Colonic mucosa (tissue), 4 donors: ENCODE measurements around the gene ADGRF3. TPM values are rescaled to one million over a fixed set of nuclear protein-coding genes. Genes with fewer than 3 reads are reported as not detected.

ENCODE experiments used
- DNase-seq: peaks from one replicate; pipeline ENCODE4 v3.0.0-alpha.2; 2020
- H3K27ac ChIP-seq: fragments of 200-600 bp; one replicate; pipeline ENCODE4 v1.8.0; 2021
- H3K27me3 ChIP-seq: fragments of 200-600 bp; one replicate; pipeline ENCODE4 v1.8.0; 2021
- H3K36me3 ChIP-seq: fragments of 200-600 bp; one replicate; pipeline ENCODE4 v1.8.0; 2021
- H3K4me1 ChIP-seq: fragments of 200-600 bp; one replicate; pipeline ENCODE4 v1.8.0; 2021; ENCODE audit warnings: mild to moderate bottlenecking
- H3K4me3 ChIP-seq: fragments of 200-600 bp; one replicate; pipeline ENCODE4 v1.8.0; 2021
- H3K9ac ChIP-seq, 2 donors: one replicate each; pipeline ENCODE4 v1.7.0; 2013; ENCODE audit warnings: control low read depth in 2 of 2, low read depth in 2 of 2, low read length in 2 of 2
- H3K9me3 ChIP-seq: fragments of 200-600 bp; one replicate; pipeline ENCODE4 v1.8.0; 2021
- intact Hi-C: fragments of 100-400 bp; cut with DNase I; formaldehyde crosslinking; loops from one replicate; pipeline ENCODE4 v1.14.1; 2022
- total RNA-seq, 2 donors: library from RNA; stranded (reverse); fragmentation: NEBNext Ultra II Directional in 1 of 2; extraction: Animal tissue kit (Norgen Biotek cat#: 25700) in 1 of 2; gene quantifications; one replicate each; pipeline ENCODE4 v1.2.1, GENCODE V29; 2021
- TF ChIP-seq, protein P1 (sequence below): fragments of 200-600 bp; IDR thresholded peaks from one replicate; pipeline ENCODE4 v1.8.0; 2022; ENCODE audit warnings: antibody characterized with exemption, mild to moderate bottlenecking
- donor health status: healthy.
- donor health status: DM: no; HTN: no; CAD: no.
- donor health status: DM: no; HTN: no; CAD: no.

ADGRF3 gene
- total RNA-seq, 2 donors from 2014 or later, result 0.16 to 0.20 TPM

DNA sequence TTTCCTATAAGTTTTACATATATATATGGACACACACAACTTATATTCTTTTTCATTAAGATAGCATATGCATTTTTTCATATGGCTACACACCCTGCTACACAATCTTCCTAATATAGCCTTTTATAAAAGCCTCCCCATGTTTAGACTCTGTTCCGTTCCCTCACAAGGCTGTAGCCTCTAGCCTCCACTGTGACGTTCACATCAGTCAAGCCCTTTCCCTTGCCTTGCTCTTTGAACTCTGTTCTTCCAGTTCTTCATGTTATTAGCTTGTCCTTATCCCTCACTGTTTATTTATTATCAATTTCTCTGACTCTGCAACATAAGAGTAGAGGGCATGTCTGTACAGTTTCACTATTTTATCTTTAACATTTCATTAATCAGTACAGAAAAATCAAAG lies 63.0 kb downstream of the ADGRF3 start:
- TF ChIP-seq, protein P1, sequence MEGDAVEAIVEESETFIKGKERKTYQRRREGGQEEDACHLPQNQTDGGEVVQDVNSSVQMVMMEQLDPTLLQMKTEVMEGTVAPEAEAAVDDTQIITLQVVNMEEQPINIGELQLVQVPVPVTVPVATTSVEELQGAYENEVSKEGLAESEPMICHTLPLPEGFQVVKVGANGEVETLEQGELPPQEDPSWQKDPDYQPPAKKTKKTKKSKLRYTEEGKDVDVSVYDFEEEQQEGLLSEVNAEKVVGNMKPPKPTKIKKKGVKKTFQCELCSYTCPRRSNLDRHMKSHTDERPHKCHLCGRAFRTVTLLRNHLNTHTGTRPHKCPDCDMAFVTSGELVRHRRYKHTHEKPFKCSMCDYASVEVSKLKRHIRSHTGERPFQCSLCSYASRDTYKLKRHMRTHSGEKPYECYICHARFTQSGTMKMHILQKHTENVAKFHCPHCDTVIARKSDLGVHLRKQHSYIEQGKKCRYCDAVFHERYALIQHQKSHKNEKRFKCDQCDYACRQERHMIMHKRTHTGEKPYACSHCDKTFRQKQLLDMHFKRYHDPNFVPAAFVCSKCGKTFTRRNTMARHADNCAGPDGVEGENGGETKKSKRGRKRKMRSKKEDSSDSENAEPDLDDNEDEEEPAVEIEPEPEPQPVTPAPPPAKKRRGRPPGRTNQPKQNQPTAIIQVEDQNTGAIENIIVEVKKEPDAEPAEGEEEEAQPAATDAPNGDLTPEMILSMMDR, result no peak
- Histone ChIP-seq H3K4me1 (no peaks in the 10 kb centered on the region), H3K9me3 (no peaks in the 10 kb centered on the region), H3K27ac (no peak overlapping the region), H3K9ac (no peak overlapping the region), H3K27me3 (no peaks in the 10 kb centered on the region), H3K36me3 (no peaks in the 10 kb centered on the region), H3K4me3 (no peak overlapping the region)
- intact Hi-C loops, result no loop called here
- DNase-seq, result no peak

DNA sequence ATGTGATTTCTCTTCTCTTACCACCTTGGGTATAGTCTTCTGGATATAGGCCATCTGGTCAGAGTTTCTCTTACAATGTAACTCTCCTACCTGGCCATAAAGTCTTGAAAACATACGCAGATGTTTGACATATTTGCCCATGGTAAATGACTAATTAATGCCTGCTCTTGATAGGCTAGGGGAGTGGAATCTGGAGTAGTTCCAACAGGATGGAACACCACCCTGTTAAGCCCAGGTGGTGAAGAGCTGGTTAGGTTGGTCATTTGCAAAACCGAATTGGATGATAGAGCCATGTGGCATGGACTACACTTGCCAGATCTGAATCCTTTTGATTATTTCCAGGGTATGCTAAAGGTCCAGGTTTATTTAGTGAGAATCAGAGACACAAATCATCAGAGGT lies 65.4 kb downstream of the ADGRF3 start:
- Histone ChIP-seq H3K27ac (no peak overlapping the region), H3K4me3 (no peak overlapping the region), H3K36me3 (peaks cover 9% of the 10 kb centered on the region), H3K9ac (no peak overlapping the region), H3K9me3 (no peaks in the 10 kb centered on the region), H3K27me3 (no peaks in the 10 kb centered on the region), H3K4me1 (no peaks in the 10 kb centered on the region)
- DNase-seq, result no peak
- TF ChIP-seq, protein P1, result no peak
- intact Hi-C loops, result no loop called here

DNA sequence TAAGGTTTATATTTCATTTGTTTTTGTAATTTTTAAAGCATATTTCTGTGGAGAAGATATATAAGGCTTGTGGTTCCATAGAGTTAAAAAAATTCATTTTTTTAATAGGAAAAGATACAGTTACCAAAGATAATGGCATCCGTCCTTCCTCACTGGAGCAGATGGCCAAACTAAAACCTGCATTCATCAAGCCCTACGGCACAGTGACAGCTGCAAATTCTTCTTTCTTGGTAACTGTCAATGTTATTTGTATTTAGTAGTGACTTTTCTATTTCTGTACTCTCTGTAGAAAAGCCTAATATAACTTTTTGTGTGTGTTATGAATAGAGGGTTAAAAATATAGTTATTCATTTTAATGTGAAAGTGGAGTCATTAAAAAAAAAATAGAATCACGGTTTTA lies 66.7 kb downstream of the ADGRF3 start:
- Histone ChIP-seq H3K9ac (no peak overlapping the region), H3K36me3 (peaks cover 9% of the 10 kb centered on the region), H3K9me3 (no peaks in the 10 kb centered on the region), H3K27me3 (no peaks in the 10 kb centered on the region), H3K4me3 (no peak overlapping the region), H3K4me1 (no peaks in the 10 kb centered on the region), H3K27ac (no peak overlapping the region)
- TF ChIP-seq, protein P1, result no peak
- intact Hi-C loops, result no loop called here
- no peak for DNase-seq

DNA sequence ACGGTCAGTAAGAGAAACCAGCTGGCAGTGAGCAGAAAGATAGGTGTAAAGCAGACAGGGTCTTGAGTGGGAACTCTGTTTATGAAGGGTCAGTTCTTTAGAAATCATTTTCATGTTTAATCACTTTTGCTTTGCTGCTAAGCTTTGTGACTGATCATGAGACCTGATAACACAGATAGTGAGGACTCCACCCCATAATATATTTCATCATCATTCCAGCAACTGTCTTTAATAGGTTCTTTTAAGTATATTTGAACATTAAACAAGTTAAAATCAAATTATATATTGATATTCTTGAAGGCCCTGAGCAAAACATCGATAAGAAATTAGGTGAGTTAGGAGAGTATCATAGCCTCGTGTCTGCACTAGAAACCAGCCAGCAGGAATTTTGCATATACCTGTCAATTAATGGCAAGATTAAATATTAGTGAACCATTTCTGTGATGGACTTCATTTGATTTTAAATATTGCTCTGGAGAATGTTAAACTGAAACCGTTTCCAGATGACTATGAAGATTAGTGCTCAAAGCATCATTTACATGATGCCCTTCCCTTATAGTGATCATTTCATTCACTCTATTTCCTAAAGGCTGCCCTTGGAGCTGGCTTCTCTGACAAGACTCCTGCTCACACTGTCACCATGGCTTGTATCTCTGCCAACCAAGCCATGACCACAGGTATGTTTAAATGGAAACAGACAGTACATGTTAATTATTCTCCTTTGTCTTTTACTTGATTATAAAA lies 69.9 kb downstream of the ADGRF3 start:
- Histone ChIP-seq H3K4me1 (no peaks in the 10 kb centered on the region), H3K9ac (no peak overlapping the region), H3K9me3 (no peaks in the 10 kb centered on the region), H3K36me3 (peaks cover 9% of the 10 kb centered on the region), H3K4me3 (no peak overlapping the region), H3K27me3 (no peaks in the 10 kb centered on the region), H3K27ac (no peak overlapping the region)
- DNase-seq, result no peak
- TF ChIP-seq, protein P1, result no peak
- intact Hi-C loops, result no loop called here

DNA sequence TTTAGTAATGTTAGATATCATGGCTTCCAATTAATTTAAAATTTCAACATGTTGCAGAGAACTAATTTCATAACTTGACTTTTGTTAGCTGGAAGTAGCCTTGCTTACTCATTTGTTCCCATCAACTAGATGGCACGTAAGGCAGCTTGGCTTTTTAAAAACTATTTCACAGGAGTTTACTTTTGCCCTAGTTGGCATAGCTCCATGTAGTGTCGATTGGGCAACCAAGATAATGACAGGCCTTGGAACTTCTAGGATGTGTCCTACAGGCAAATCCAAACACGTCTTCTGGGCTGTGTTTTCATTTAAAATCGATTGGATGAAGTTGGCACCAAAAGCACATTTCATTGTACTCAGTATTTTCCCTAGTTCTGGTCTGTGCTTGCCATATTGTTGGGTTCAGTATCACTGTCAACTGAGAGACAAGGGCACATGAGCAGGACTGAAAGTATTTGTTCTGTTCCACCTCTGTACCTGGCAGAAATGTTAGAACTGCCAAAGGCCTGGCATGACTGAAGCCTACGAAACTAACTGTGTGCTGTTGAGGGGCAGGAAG lies 72.5 kb downstream of the ADGRF3 start:
- Histone ChIP-seq H3K4me3 (no peak overlapping the region), H3K36me3 (peaks cover 9% of the 10 kb centered on the region), H3K27ac (no peak overlapping the region), H3K27me3 (no peaks in the 10 kb centered on the region), H3K4me1 (no peaks in the 10 kb centered on the region), H3K9ac (no peak overlapping the region), H3K9me3 (no peaks in the 10 kb centered on the region)
- intact Hi-C loops, result no loop called here
- peak; percentile 56 for DNase-seq
- TF ChIP-seq, protein P1, result no peak
